DND-41 (cell line): ENCODE measurements around the gene PCDH12.

Experiments used
- ATAC-seq: fragments of 200-7000 bp; cut with Tn5 transposase; 3 replicates; pipeline ENCODE4 v1.9.1; 2021; ENCODE audit warnings: low read depth; ENCODE audit not compliant: insufficient read depth
- DNase-seq: peaks from one replicate; pipeline ENCODE4 v3.0.0-alpha.2; 2020
- H2AFZ ChIP-seq: 2 replicates; pipeline ENCODE4 v1.6.0; 2012; ENCODE audit warnings: low read depth, low read length
- H3K27ac ChIP-seq: 2 replicates; pipeline ENCODE4 v1.5.1; 2012; ENCODE audit warnings: low read length, inconsistent platforms
- H3K27me3 ChIP-seq: fragments of 200-600 bp; sonication (generic); 2 replicates; pipeline ENCODE4 v1.6.0; 2012; ENCODE audit warnings: low read length, mild to moderate bottlenecking, inconsistent platforms; ENCODE audit not compliant: insufficient read depth, poor library complexity
- H3K36me3 ChIP-seq: 2 replicates; pipeline ENCODE4 v1.5.1; 2012; ENCODE audit warnings: low read length, inconsistent platforms; ENCODE audit not compliant: insufficient read depth
- H3K4me1 ChIP-seq: 2 replicates; pipeline ENCODE4 v1.5.1; 2012; ENCODE audit warnings: mild to moderate bottlenecking, low read length; ENCODE audit not compliant: insufficient read depth
- H3K4me2 ChIP-seq: 2 replicates; pipeline ENCODE4 v1.6.0; 2012; ENCODE audit warnings: mild to moderate bottlenecking, moderate library complexity, low read length, inconsistent platforms; ENCODE audit not compliant: insufficient read depth
- H3K4me3 ChIP-seq, 2 experiments: fragments of 200-600 bp in 1 of 2; shearing (Covaris generic) in 1 of 2; 2 replicates each; pipeline ENCODE4 v1.5.1; 2012 to 2016; ENCODE audit warnings: inconsistent platforms in 2 of 2, low read length in 2 of 2, mild to moderate bottlenecking in 2 of 2, low read depth in 1 of 2, moderate library complexity in 1 of 2
- H3K79me2 ChIP-seq: 2 replicates; pipeline ENCODE4 v1.6.0; 2012; ENCODE audit warnings: low read length, inconsistent platforms; ENCODE audit not compliant: insufficient read depth
- H3K9ac ChIP-seq: 2 replicates; pipeline ENCODE4 v1.6.0; 2012; ENCODE audit warnings: low read depth, mild to moderate bottlenecking, inconsistent platforms, low read length, moderate library complexity
- H3K9me3 ChIP-seq: 2 replicates; pipeline ENCODE4 v1.5.1; 2012; ENCODE audit warnings: low read length, moderate library complexity, mild to moderate bottlenecking, inconsistent platforms; ENCODE audit not compliant: insufficient read depth, severe bottlenecking
- H4K20me1 ChIP-seq: 2 replicates; pipeline ENCODE4 v1.6.0; 2012; ENCODE audit warnings: low read length; ENCODE audit not compliant: insufficient read depth
- EZH2 ChIP-seq: IDR thresholded peaks from 3 replicates; pipeline ENCODE4 v1.6.1; 2012; ENCODE audit warnings: borderline replicate concordance, low read depth, mild to moderate bottlenecking, moderate library complexity, low read length, inconsistent platforms; ENCODE audit not compliant: severe bottlenecking
- TF ChIP-seq, protein P1 (sequence below): IDR thresholded peaks from 2 replicates; pipeline ENCODE4 v1.5.1; 2012; ENCODE audit warnings: borderline replicate concordance, low read length, moderate library complexity, mild to moderate bottlenecking; ENCODE audit not compliant: poor library complexity, severe bottlenecking; ENCODE audit errors: extremely low read depth

PCDH12 gene

DNA sequence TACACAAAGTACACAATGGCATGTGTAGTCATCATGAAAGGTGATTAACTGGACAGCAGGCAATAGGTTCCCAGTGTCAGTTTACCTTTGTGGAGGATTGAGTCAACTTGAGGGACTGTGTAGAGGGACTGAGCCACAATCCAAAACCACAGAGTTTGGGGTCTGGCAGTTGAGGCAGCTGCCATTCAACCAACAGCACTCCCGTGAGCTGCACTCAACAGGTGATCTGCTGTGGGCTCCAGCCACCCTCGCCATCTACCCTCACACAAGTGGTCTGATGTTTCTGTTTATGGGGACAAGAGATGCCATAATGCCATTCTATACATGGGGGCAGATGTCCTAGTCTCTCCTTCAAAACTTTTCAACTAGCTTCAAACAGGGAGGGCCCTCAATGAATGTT, 37.2 kb downstream of the PCDH12 start:
- DNase-seq = no peak

DNA sequence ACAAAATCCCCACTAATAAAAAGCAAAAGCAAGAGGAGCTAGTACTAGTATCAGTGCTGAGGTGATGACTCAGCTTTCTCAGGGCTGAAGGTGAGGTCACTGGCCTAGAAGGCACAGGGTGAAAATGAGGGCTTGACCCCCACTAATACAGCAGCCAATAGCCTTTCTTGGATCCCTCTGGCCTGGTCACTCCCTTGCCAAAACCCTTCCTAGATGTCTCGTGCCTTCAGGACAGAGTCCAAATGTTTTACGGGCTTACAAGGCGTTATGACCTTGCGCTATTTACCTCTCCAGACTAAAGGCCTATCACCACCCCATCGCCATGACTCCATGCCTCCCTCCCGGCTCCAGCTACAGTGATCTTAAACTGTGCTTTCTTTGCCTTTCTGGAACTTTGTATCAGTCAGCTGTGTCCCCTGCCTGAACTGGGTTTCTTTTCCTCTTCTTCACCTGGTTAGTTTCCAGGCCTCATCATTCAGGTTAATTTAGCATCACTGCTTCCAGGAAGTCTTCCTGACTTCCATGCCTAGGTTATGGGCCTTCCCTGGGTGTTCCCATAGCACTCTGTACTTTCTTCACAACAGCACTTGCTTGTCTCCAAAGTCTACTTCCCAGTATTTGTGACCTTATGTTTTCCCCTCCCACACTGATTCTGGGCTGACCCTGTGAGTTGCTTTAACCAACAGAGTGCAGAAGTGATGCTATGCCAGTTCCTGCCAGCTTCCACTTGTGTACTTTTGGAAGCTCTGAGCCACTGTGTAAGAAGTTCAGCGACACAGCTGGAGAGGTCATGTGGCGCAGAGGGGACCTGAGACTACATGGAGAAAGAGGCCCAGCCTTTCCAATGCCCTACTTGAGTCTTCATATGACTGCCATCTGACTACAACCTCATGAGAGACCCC, 38.5 kb downstream of the PCDH12 start:
- TF ChIP-seq, protein P1, sequence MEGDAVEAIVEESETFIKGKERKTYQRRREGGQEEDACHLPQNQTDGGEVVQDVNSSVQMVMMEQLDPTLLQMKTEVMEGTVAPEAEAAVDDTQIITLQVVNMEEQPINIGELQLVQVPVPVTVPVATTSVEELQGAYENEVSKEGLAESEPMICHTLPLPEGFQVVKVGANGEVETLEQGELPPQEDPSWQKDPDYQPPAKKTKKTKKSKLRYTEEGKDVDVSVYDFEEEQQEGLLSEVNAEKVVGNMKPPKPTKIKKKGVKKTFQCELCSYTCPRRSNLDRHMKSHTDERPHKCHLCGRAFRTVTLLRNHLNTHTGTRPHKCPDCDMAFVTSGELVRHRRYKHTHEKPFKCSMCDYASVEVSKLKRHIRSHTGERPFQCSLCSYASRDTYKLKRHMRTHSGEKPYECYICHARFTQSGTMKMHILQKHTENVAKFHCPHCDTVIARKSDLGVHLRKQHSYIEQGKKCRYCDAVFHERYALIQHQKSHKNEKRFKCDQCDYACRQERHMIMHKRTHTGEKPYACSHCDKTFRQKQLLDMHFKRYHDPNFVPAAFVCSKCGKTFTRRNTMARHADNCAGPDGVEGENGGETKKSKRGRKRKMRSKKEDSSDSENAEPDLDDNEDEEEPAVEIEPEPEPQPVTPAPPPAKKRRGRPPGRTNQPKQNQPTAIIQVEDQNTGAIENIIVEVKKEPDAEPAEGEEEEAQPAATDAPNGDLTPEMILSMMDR = no peak
- TF ChIP-seq EZH2 = no peak
- Histone ChIP-seq H3K4me2 (no peak overlapping the region), H2AFZ (no peak overlapping the region), H3K36me3 (no peaks in the 10 kb centered on the region; the same call in 1 of the 2 replicates), H3K79me2 (peaks cover 3% of the 10 kb centered on the region), H3K4me1 (peaks cover 15% of the 10 kb centered on the region), H3K9me3 (no peaks in the 10 kb centered on the region), H3K27ac (no peak overlapping the region), H3K9ac (no peak overlapping the region), H3K4me3 (no peak overlapping the region), H4K20me1 (no peaks in the 10 kb centered on the region), H3K27me3 (peaks cover under 1% of the 10 kb centered on the region)
- ATAC-seq = no peak
- no peak for DNase-seq

More for the DNA sequence above, 37.2 kb downstream of the PCDH12 start:
- H4K20me1 ChIP-seq = peaks cover 3% of the 10 kb centered on the region; the same call in 1 of the 2 replicates
- no peak for ATAC-seq
- no peak overlapping the region for H3K4me2 ChIP-seq
- H3K36me3 ChIP-seq = peaks cover 5% of the 10 kb centered on the region
- H2AFZ ChIP-seq = no peak overlapping the region
- no peak for TF ChIP-seq EZH2
- TF ChIP-seq, protein P1 = no peak
- peaks cover 22% of the 10 kb centered on the region for H3K4me1 ChIP-seq
- H3K27ac ChIP-seq = no peak overlapping the region
- H3K79me2 ChIP-seq = peaks cover 9% of the 10 kb centered on the region
- H3K4me3 ChIP-seq = no peak overlapping the region
- H3K9ac ChIP-seq = no peak overlapping the region
- no peaks in the 10 kb centered on the region for H3K27me3 ChIP-seq
- no peaks in the 10 kb centered on the region for H3K9me3 ChIP-seq

DNA sequence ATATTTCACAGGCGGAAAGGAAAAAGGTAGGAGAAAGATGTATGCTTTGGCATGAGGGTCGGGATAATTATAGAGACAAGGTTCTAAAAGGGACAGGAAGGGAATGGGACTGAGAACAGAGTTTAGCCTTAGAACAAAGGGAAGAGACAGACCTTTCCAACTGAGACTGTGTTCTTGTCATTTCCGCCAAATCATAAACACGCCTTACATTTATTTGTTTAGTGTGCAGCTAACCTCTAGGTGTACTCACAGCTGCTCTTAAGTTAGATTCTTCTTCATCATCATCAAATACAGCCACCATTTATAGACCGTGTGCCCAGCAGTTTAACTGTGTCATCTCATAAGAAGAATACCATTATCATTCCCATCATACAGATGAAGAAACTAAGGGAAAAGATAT, 40.2 kb downstream of the PCDH12 start:
- Histone ChIP-seq H3K4me1 (peaks cover 4% of the 10 kb centered on the region), H3K4me3 (no peak overlapping the region), H3K79me2 (no peaks in the 10 kb centered on the region), H3K36me3 (no peaks in the 10 kb centered on the region), H2AFZ (no peak overlapping the region), H3K27me3 (peaks cover 4% of the 10 kb centered on the region), H3K27ac (no peak overlapping the region), H3K4me2 (no peak overlapping the region), H3K9me3 (no peaks in the 10 kb centered on the region), H3K9ac (no peak overlapping the region), H4K20me1 (no peaks in the 10 kb centered on the region)
- TF ChIP-seq, protein P1 = no peak
- DNase-seq (no peak), ATAC-seq (no peak)
